Measurements from ENCODE around the gene LEPR.
"Not testable (repeated sequence)": the region's sequence is repeated elsewhere in the genome, so short reads cannot be mapped to it uniquely, and the experiment has no call there.

The LEPR gene

GRCh38 chr1:65420590-65421350, at the start of gene LEPR, which contains the start of gene LEPROT:
Gene LEPR (plus strand): TSS chr1:65420668. CDS start chr1:65565566, 144,898 bp downstream.
Gene LEPROT (plus strand): TSS chr1:65420668. CDS start chr1:65420725, 57 bp downstream.
- DNase-seq = no peak

GRCh38 chr1:65371544-65371943, 48.9 kb upstream of the LEPR start:
- DNase-seq = no peak

GRCh38 chr1:65372557-65372956, 47.9 kb upstream of the LEPR start:
- no peak for DNase-seq

- DNase-seq = no peak
Observed at GRCh38 chr1:65377496-65378246, 42.8 kb upstream of the LEPR start.

- DNase-seq = no peak
Observed at GRCh38 chr1:65378247-65378946, 42.1 kb upstream of the LEPR start.

- DNase-seq = not testable (repeated sequence)
Observed at GRCh38 chr1:65384426-65384825, 36.0 kb upstream of the LEPR start.

- DNase-seq = no peak
Observed at GRCh38 chr1:65386439-65386838, 34.0 kb upstream of the LEPR start.

GRCh38 chr1:65387821-65388220, 32.6 kb upstream of the LEPR start:
- DNase-seq = no peak

- DNase-seq = no peak
Observed at GRCh38 chr1:65388908-65389695, 31.4 kb upstream of the LEPR start.

GRCh38 chr1:65392497-65392896, 28.0 kb upstream of the LEPR start:
- no peak for DNase-seq

- no peak for DNase-seq
Observed at GRCh38 chr1:65393347-65393746, 27.1 kb upstream of the LEPR start.

- DNase-seq = no peak
Observed at GRCh38 chr1:65393928-65394327, 26.5 kb upstream of the LEPR start.

- no peak for DNase-seq
Observed at GRCh38 chr1:65395887-65396612, 24.4 kb upstream of the LEPR start.

- DNase-seq = no peak
Observed at GRCh38 chr1:65398083-65398482, 22.4 kb upstream of the LEPR start.

- DNase-seq = no peak
Observed at GRCh38 chr1:65399003-65399402, 21.5 kb upstream of the LEPR start.

GRCh38 chr1:65401612-65402011, 18.9 kb upstream of the LEPR start:
- DNase-seq = no peak

- no peak for DNase-seq
Observed at GRCh38 chr1:65404941-65405340, 15.5 kb upstream of the LEPR start.

GRCh38 chr1:65407877-65408276, 12.6 kb upstream of the LEPR start:
- DNase-seq = no peak

GRCh38 chr1:65409314-65409713, 11.2 kb upstream of the LEPR start:
- DNase-seq = no peak

- no peak for DNase-seq
Observed at GRCh38 chr1:65409816-65410326, 10.6 kb upstream of the LEPR start.

- no peak for DNase-seq
Observed at GRCh38 chr1:65412256-65412983, 8.0 kb upstream of the LEPR start.

Data from right forelimb (tissue), 1 donor.